NCI-H748 treated with DMSO at 0.1 percent for 48 hours (cell line): Measurements from ENCODE around the gene SORCS2.

Experiments
- DNase-seq: peaks from one replicate; lab custom pipeline; 2025; lab: John Stamatoyannopoulos, UW

Gene SORCS2

DNA sequence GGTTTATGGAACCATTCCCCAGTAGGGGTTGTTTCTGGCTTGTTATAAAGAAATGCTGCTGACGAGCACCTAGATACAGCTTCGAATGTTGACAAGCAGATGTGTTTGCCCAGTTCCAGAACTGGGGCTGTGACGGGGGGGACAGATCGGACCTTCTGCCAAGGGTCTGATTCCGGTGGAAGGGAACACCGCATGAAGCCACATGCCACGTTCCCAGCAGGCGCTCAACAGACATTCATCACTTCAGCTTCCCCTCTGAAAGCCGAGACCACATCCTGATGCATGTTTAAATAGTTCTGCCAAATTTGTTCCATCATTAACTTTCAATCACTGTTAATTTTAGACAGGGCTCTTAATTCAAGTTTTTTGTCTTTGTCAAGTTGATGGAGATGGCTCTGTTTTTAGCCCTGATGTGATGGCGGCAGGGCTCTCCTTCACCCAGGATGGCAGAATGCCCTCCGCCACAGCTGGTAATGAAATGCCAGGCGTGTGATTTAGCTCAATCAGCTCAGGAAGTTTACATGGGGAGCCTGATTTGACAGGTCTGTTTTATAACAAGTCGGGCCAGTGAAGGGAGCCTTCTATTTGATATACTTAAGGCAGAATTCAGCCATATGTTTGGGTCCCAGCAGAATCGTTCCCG lies 185.0 kb downstream of the SORCS2 start:
- DNase-seq = no peak

DNA sequence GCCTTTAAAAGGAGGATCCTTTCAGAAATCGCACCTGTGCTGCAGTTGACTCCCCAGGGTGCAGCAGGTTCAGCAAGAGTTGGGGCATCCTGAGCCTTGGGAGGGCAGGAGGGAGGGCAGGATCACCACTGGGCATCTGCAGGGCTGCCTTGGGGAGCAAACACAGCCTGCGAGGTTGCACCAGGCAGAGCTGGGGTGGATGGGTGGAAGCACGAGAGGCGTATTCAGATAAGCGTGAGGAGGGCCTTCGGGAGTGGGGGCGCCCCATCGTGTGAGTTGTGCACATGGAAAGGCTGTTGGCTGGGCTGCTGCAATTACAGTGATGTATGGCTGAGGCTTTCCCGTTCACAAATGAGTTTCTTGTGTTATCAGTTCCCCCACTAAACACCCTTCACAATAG lies 186.8 kb downstream of the SORCS2 start:
- DNase-seq = no peak

DNA sequence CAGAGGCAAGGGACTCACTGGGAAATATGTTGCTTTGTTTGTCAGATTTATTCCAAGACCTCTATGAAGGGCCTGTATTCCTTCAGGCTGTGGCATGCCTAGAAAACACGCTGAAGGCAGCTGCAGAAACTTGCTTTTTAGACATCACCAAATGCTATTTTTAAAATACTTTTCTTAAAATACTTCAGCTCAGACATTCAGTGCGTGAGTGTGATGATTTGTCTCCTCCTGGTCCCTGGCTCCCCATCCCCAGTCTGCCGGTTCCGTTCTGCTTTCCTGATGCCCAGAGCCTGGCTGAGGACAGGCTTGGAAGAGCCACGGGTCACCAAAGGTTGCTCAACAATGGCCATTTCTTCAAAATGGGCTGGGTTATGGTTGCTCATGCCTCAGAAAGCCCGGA lies 187.4 kb downstream of the SORCS2 start:
- DNase-seq = no peak

DNA sequence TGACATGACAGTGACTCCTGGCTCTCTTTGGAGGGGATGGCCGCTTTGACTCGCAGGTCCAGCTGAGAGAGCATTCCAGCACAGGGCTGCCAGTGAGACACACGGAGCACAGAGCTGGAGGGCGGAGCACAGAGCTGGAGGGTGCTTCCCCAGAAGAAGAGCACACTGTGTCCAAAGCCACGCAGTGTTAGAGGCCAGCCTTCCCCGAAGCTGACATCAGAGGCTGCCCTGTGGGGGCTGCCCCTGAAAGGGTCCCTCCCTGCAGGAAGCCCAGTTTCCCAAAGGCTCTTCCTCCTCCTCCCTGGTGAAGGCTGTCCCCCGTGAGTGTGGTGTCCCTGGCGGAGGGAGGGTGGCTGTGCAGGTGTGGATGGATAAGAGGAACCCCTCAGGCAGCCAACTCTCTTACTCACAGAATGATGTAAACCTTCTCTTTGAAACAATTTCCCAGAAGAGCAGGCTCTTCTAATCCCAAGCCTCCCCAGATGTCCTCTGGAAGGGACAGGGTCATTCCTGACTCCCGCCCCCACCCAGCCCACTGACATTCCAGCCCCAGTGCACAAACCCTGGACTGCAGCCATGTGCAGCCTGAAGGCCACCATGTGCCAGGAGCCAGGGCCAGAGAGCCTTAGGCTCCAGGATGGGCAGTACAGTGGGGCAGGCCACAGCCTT lies 189.0 kb downstream of the SORCS2 start:
- DNase-seq = no peak

DNA sequence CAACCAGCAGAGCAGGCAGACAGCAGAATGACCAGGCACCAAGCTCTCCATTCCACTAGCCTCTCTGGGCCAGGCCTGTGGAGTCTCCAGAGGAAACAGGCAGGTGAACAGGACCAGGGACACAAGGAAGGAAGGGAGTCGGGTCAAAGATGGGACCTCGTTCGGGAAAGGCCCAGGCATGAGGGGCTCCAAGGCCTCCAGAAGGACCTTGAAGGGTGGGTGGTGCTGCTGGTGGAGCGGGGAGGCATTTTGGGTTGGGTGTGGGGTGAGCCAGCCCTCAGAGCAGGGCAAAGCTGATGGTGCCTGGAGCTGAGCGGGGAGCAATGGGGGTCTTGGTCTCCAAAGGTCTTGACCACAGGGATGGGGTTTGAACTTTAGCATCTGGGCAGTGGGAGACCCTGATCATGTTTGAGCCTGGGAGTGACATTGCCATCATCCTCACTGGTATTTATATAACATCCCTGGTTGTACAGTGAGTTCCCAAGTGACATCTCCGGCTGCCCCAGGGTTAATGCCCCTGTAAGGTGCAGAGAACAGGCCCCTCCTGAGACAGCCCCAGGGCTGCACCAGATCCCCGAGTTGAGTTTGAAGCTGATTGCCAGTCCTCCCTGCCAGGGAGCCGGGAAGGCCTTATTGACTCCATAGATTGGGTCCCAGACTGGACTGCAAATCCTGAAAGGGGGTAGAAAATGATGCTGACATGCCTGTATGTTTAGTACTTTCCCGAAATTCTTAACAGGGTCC lies 189.7 kb downstream of the SORCS2 start:
- no peak for DNase-seq

DNA sequence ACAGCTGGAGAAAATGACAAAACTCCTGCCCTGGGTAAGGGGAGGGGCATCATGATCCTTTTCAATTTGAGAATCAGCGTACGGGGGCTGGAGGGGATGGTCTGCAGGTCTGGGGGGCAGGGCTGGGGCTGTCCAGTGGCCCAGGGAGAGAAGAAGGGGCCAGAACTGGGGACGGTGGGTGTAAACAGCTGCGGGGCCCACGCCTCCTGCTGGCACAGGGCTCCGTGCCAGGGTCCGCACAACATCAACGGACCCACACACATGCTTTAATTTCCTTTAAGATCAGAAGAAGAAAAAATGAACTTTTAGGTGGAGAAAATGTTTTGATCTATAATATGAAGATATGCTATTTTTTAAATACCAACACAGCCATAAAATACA lies 190.3 kb downstream of the SORCS2 start:
- no peak for DNase-seq

DNA sequence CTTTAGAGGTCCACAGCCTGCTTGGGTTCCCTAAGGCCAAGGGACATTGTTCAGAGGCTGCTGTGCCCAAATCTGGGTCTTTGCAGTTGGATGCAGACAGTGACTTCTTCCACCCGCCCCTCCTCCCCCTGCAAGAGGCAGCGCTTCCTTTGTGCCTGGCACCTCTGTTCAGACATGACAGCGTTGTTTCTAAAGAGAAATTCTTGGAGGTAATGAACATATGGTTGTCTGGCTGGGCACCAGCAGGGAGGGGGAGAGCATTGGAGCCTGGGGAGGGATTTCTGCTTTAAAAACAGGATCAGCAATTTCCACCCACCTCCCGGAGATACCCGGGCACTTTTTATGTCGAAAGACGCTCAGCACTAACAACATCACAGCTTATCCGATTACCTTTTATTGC lies 190.9 kb downstream of the SORCS2 start:
- no peak for DNase-seq

DNA sequence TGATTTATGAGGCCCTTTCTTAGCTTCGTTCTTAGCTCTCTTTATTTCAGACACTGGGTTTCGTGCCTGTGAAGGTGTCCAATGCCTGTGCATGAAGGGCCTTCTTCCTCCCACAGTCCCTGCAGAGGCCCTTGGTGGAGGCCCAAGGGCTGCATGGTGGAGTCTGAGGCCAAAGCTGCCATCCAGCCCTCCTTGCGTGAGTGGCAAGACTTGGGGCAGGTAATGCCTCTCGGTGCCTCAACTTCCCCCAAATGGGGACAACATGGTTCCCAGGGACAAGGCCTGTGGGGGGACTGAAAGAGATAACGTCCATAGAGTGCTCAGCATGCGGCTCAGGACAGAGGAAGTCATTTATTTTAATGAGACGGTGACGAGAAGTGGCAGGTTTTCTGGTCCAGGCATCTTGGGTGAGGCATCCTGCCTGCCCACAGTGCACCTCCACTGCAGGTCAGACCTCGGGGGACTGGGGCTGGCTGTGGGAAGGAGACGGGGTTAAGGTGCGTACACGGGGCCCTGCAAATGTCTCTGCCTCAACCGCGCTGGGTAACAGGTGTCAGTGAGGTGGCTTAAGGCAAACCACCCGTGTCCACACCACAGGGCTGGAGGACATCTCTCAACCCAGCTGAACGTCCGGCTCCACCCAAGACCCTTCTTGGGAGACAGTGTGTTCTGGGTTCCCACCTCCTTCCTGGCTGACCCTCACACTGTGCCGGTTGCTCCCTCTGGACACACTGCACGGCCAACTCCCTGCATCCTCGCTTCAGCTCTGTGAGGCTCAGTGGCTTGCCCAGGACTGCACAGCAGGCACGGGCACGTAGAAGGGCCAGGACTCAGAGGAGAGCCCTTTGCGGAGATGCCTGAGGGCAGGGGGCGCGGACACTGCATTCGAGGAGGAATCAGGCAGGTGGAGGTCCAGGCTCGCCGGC lies 191.9 kb downstream of the SORCS2 start:
- no peak for DNase-seq

DNA sequence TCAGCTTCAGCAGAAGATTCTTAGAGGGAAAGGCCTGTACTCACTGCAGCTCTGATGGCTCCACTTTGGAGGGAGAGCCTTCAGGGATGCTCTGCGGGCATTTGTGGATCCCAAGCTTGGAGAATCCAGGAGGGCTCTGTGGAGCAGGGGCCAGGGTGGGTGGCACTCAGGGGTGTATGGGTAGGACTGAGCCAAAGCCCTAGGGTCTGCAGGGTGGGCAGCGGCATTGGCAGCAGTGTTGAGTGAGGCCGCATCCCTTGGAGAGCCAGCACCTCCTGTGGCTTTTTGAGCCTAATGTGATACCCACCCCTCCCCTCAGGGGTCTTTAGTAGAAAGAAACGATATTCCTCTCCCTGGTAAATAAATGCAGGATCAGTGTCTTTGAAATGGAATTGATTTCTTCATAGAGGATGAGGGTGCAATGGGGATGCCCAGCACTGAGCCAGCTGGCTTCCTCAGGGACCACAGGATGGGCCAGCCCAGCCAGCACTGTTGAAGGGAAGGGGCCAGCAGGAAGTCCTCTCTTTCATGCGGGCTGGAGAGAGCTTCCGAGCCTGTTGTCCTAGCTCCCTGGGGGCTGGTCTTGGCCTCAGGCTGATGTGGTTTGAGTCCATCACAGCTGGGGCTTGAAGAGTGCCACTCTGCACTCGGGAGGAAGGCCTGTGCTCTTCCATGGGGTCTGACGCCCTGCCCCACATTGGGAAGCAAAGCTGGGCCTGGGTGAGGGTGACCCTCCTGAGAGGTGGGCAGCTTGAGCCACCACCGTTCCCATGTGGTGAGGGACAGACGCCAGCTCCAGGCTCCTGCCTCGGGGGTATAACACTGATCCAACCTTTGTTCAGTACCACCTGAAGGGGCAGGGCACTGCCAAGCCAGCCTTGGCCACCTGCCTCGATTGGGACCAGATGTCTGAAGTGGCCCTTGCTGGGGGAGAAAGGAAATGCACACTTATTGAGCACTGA lies 192.9 kb downstream of the SORCS2 start:
- DNase-seq = no peak

DNA sequence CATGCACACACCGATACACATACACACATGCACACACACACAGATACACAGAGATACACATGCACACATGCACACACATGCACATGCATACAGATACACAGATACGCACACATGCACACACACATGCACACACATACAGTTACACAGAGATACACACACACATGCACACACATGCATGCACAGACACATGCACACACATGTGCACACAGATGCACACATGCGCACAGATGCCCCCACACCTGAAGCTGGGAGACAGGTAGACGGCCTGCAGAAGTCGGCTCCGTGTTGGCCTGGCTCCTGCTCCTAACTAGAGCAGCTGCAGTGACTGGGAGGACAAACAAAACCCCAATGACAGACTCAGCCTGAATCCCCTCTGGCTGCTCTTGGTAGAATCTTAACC lies 195.6 kb downstream of the SORCS2 start:
- DNase-seq = no peak

DNA sequence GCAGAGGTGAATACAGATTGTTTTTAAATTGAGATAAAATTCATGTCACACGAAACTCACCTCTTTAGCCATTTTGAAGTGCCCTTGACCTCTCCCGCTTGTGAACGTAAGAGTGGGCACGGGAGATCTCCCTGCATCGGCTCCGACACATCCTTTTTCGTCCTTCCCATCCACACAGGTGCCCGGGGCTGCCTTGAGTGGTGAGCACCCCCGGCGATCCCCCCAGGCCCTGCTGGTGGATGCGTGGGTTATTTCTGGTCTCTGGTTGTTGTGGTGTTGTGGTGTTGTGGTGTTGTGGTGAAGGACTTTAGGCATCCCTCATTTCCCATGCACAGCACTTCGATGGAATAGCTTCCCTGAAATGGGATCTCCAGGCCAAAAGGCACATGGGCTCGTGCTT lies 196.3 kb downstream of the SORCS2 start:
- DNase-seq = no peak

DNA sequence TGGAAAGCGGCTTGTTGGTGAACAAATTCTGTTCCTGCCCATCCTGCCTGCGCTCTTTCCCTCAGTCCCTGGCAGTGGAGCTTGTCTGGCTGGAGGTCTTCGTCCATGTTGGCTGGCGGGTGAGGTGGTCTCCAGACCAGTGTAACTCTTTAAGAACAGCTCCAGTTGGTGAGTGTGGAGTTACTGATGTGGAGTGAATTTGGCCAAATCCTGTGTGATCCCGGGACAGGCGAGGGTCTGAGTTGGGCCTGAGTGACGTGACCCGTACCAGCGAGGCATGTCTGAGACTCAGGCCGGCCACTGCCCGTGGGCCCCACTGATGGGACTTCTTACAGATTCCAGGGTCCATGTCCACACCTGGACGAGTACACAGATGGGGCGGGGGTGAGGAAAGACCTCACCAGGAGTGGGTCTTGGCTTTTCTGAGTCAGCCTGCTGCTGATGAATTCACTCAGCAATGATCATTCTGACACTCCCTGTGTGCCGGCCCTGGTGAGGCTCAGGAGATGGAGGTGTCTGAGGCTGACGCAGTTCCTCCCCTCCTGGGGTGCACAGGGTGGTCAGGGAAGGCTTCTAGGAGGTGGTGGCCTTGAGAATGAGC lies 196.9 kb downstream of the SORCS2 start:
- no peak for DNase-seq

DNA sequence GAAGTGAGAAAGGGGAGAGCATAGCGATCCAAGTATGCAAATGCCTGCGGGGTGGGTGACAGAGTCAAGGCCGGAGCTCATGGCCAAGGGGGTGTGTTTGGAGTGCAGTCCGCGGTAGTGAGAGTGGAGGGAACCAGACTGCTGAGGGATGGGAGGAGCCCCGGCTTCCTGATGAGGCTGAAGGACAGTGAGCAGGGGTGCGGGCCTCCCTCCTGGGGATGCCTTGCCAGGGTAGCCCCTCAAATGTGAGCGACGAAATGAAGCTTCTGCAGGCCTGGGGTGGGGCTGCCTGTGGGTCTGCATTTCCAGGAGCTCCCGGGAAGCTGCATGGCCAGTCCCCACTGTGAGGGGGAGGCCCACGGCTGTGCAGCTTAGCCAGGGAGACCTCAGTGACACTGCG lies 197.4 kb downstream of the SORCS2 start:
- DNase-seq = no peak

DNA sequence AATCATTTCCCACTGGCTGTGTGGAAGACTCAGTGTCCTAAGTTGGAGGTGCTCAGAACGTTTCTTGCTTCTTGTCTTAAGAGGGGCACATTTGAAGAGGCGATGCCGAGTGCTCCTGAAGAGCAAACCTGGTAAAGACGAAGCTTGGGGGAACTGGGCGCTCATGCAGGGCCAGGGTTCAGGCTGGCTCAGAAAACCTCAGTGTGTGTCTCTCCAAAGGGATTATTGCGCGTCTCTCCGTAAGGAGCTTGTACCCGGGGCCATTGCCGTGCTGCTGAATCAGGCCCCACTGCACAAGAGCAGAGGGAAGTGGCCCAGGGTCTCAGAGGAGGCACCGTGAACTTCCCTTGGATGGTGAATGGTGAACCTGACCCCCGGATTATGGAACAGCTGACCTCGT lies 198.0 kb downstream of the SORCS2 start:
- DNase-seq = no peak

DNA sequence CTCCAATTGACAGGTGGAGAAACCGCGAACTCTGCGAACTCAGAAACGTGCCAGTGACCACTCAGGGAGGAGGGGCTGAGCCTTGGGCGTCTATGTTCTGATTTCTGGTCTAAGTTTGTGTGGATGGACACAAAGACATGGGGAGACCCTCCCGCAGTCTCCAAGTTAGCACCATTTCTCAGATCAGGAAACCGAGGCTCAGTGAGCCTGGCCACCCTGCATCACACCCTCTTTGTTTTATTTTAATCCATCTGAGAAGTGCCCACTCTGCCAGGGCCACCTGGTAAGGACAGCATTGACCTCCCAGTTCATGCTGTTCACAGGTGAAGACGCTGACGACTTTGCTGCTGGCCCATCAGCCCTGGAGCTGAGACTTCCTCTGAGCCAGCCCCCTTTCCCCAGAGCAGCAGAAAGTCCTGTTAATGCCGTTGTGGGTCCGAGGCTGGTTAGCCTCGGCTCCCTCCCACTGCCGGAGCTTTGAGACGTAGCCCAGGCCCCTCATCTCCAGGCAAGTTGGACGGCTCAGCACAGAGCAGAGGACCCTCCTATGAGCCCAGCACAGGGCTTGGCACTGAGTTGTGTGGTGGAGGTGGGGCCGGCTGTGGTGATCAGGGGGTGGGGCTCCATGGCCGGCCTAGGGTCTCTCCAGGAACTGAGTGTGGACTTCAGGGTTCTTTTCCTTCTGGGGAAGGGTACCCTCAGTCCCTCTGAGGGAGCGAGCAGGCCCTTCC lies 198.7 kb downstream of the SORCS2 start:
- DNase-seq = no peak

DNA sequence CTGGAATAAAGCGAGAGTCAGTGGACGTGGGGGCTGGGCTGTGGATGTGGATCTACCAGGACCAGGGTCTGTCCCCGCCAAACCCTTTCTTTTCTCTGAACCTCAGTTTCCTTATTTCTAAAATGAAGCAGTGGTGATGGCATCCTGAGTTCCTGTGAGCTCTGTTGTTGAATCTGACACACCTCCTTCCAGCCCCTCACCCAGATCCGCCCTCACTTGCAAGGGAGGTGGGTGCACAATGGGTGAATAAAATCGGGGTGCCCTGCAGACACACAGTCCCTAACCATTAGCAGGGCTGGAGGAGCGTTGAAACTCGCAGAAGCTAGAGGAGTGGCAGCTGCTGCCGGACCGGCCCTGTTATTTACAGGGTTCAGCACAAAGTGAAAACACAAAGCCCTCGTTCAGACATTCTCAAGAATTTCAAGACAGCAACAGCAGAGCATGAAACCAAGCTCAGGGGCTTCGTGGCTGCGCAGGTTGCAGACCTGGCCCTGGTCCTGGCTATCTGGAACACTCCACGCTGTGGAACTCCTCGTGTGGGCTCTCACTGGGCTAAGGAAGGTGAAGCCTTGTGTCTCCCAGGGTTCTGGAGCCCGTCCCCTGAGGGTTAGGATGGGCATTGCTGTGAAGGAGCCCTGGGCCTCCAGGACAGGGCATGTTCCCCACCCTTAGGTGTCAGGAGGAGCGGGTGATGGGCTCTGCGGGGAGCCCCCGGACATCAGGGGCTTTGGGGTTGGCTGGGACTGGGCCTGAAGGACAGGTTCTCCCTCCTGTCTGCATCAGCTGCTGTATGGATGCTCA lies 199.5 kb downstream of the SORCS2 start:
- no peak for DNase-seq

DNA sequence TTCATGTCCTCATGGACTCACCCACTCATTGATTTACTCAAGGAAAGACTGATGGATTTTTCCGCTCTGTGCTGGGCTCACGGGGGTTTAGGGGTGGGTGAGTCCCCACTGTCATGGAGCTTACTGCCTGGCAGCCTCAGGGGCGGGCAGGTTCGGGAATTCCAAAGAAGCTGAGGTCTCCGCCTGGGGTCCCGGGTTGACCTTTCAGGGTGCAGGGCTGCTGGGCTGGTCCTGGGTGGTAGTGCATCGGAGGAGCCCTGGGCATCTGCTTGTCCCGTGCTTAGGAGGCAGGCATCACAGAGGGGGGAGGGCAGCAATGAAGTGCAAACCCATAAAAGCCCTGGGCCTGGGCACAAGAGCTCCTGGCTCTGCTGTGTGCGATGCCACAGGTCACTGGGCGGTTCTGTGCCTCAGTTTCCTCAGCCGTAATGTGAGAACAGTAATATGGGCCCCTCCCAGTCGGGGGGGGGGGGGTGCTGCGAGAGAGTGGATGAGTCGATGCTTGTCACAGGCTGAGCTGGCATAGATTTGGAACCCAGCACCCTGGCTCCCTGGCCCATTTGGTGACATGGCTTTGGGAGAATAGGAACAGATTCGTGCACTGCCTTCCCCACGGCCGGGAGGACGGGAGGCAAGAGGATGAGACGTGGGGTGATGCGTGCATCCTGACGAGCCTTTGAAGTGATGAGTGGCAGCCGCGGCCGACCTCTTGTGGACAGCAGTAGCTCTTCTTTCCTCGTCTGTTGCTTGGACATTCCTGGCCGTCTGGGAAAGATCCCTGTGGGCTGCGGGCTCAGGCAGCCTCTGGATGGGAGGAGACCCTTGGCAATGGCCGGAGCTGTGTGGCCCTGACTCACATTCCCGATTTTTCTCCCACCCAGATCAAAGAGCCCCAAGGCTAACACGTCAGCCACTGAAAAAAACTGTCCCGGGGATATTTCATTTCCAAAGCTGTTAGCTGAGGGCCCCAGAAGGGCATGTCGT lies 200.4 kb downstream of the SORCS2 start:
- no peak for DNase-seq
